Measurements from ENCODE around the gene GALC.

Gene GALC

DNA sequence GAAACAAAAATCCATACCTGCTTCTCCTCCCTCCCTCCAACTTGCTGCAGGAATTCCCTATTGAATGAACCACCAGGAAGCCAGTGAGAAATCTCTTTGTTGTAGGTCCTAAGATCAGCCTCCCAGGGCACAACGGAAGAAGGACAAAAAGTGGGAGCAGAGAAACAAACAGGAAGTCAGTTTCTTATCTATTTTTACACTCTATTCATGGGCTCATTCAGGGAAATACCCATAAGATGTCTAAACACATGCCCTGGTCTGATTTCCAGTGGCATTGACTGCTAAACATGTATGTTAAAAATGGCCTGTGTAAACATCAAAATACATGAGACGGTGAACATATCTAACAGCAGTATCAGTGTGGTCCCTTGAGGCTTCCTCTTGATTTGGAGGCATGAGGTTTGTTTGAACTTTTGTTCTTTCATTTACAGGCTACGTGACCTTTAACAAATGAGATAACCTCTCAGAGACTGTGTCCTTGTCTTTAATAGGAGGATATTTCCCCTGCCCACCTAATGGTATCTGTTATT, 30.7 kb upstream of the GALC start:
- no peak for TF ChIP-seq CTCF (IDR thresholded peaks at IDR 0.05; ENCODE audit: unreplicated experiment in 3 of 3)
- Mint-ChIP-seq H3K9me3 (no peaks in the 10 kb centered on the region), H3K27me3 (ENCODE audit: low read depth) (no peaks in the 10 kb centered on the region), H3K4me3 (no peak overlapping the region), H3K4me1 (no peaks in the 10 kb centered on the region), H3K27ac (no peak overlapping the region), H3K36me3 (ENCODE audit: low read depth) (no peaks in the 10 kb centered on the region)

DNA sequence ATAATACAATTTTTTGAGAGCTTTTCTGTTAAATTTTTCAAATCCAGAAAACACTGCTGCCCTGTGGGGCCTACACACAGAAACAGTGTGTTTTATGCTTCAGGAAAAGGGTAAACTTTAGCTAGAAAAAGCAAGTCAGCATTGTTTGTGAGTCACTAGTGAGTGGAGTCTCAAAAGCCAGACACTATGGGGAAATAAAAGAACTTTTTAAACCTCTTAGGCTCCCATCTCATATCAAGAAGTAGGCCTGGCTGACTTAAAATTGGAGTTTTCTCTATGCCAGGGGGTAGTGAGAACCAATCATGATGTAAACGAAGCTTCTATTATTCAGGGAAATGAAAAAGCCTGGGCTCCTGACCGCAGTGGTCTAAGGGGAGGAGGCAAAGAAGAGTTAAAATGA, 24.6 kb upstream of the GALC start:
- Mint-ChIP-seq H3K4me1 (no peaks in the 10 kb centered on the region), H3K27me3 (ENCODE audit: low read depth) (peaks cover 9% of the 10 kb centered on the region), H3K27ac (no peak overlapping the region), H3K4me3 (no peak overlapping the region), H3K36me3 (ENCODE audit: low read depth) (no peaks in the 10 kb centered on the region), H3K9me3 (no peaks in the 10 kb centered on the region)
- no peak for TF ChIP-seq CTCF (IDR thresholded peaks at IDR 0.05; ENCODE audit: unreplicated experiment in 3 of 3)

GRCh38 chr14:88016768-88017167, 23.8 kb upstream of the GALC start:
- H3K4me3 Mint-ChIP-seq: no peak overlapping the region

DNA sequence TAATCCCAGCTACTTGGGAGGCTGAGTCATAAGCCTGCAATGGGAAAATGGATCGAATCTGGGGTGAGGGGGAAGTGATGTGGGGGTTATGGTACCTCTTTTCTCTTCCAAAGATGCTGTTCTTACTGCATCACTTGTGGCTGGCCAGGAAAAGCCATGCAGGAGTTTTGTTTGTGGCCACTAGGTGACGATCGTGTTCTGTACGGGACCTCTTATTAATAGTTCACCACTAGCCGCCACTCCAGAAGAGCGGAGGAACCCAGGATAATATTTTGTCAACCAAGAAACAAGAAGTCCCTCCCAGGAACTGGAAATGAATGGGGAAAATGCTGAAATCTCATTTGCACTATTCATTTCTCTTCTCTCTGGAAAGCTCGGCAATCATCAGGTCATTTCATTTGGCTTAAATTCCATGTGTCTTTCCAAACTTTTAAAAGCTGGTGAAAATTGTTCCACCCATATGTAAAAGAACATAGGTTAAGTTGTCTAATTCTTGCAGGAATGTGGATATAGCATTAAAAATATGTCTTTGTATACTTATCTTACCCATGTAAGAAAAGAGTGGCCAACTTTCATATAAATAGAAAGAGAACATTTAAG, 20.9 kb upstream of the GALC start:
- Mint-ChIP-seq H3K36me3 (ENCODE audit: low read depth) (no peaks in the 10 kb centered on the region), H3K9me3 (no peaks in the 10 kb centered on the region), H3K27ac (no peak overlapping the region), H3K4me3 (no peak overlapping the region), H3K4me1 (no peaks in the 10 kb centered on the region), H3K27me3 (ENCODE audit: low read depth) (peaks cover 9% of the 10 kb centered on the region)
- peak; percentile 90 to 93 (median 91) for TF ChIP-seq CTCF (IDR thresholded peaks at IDR 0.05; ENCODE audit: unreplicated experiment in 3 of 3)

More at GRCh38 chr14:88016768-88017167, 23.8 kb upstream of the GALC start:
- no peak for TF ChIP-seq CTCF (IDR thresholded peaks at IDR 0.05; ENCODE audit: unreplicated experiment in 3 of 3)
- H3K4me1 Mint-ChIP-seq: no peaks in the 10 kb centered on the region
- peaks cover 9% of the 10 kb centered on the region for H3K27me3 Mint-ChIP-seq (ENCODE audit: low read depth)
- H3K27ac Mint-ChIP-seq: no peak overlapping the region
- no peaks in the 10 kb centered on the region for H3K36me3 Mint-ChIP-seq (ENCODE audit: low read depth)
- H3K9me3 Mint-ChIP-seq: no peaks in the 10 kb centered on the region

DNA sequence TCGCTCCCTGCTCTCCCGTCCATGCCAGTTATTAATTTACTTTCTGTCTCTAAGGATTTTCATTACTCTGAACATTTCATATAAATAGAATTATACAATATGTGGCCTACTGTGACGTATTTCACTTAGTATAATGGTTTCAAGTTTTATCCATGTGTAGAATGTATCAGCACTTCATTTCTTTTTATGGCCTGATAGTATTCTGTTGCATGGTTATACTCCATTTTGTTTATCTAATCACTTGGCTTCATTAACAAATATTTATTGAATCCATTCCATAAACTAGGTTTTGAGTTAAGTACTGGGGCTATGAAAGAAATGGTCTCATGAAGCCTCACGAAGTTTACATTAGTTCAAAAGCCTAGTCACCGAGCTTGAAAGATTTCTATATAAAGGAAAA, 19.5 kb upstream of the GALC start:
- no peak overlapping the region for H3K27ac Mint-ChIP-seq
- no peak overlapping the region for H3K4me3 Mint-ChIP-seq
- H3K27me3 Mint-ChIP-seq (ENCODE audit: low read depth): peaks cover 9% of the 10 kb centered on the region
- H3K36me3 Mint-ChIP-seq (ENCODE audit: low read depth): no peaks in the 10 kb centered on the region
- no peak for TF ChIP-seq CTCF (IDR thresholded peaks at IDR 0.05; ENCODE audit: unreplicated experiment in 3 of 3)
- H3K9me3 Mint-ChIP-seq: no peaks in the 10 kb centered on the region
- H3K4me1 Mint-ChIP-seq: no peaks in the 10 kb centered on the region

DNA sequence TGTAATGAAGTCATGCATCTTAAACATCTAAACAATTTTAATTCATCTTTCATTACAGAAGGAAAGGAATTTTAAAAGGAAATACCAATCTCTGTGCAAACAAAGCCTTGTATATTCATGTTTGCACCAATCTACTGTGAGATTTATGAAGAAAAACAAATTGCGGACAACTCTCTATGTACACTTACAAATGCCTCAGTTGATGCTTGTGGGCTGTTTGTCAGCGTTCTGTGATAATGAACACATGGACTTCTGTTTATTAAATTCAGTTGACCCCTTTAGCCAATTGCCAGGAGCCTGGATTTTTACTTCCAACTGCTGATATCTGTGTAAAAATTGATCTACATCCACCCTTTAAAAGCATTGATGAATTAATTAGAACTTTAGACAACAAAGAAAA, 17.3 kb upstream of the GALC start:
- Mint-ChIP-seq H3K9me3 (no peaks in the 10 kb centered on the region), H3K4me3 (no peak overlapping the region), H3K36me3 (ENCODE audit: low read depth) (no peaks in the 10 kb centered on the region), H3K27ac (no peak overlapping the region), H3K4me1 (no peaks in the 10 kb centered on the region), H3K27me3 (ENCODE audit: low read depth) (peaks cover 6% of the 10 kb centered on the region)
- no peak for TF ChIP-seq CTCF (IDR thresholded peaks at IDR 0.05; ENCODE audit: unreplicated experiment in 3 of 3)

All from nephron (organoid).